GM18951 (cell line): Measurements from ENCODE around the gene ULK4.

Experiments
- POLR2A ChIP-seq: IDR thresholded peaks from 4 replicates; pipeline ENCODE4 v1.6.1; 2011; ENCODE audit warnings: mild to moderate bottlenecking; ENCODE audit not compliant: insufficient read length, insufficient read depth; ENCODE audit errors: extremely low read depth
- in situ Hi-C: fragments of 300-500 bp; cut with MboI; formaldehyde crosslinking; loops from one replicate; pipeline ENCODE4 v1.12.0; 2022; ENCODE audit warnings: low sequenced_read_pairs, mixed read lengths, inconsistent platforms; ENCODE audit not compliant: unreplicated experiment

The ULK4 gene

DNA sequence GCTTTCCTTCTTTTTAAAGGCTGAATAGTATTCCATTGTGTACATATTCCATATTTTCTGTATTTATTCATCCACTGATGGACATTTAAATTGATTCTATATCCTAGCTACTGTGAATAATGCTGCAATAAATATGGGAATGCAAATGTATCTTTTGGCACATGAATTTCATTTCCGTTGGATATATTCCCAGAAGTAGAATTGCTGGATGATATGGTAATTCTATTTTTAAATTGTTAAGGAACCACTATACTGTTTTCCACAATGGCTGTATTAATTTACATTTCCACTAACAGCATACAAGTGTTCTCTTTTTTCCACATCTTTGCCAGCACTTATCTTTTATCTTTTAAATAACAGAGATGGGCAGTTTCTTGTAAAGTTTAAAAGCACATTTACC is 459.9 kb downstream of the ULK4 start:
- no peak for TF ChIP-seq POLR2A
- in situ Hi-C loops, result no loop called here

DNA sequence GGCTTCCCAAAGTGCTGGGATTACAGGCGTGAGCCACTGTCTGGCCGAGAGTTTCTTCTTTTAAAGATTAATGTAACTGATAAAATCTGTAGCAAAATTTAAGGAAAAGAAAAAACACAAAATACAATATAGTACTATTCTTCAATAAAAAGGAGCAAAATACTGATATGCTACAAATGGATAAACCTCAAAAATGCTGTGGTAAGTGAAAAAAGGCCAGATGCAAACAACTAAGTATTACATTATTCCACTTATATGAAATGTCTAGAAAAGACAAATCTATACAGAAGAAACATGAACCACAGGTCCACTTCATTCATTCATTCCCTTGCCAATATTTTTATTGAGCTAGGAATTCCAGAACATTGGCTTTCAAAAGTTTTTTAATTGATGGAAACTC is 463.1 kb downstream of the ULK4 start:
- in situ Hi-C loops, result no loop called here
- TF ChIP-seq POLR2A, result no peak

DNA sequence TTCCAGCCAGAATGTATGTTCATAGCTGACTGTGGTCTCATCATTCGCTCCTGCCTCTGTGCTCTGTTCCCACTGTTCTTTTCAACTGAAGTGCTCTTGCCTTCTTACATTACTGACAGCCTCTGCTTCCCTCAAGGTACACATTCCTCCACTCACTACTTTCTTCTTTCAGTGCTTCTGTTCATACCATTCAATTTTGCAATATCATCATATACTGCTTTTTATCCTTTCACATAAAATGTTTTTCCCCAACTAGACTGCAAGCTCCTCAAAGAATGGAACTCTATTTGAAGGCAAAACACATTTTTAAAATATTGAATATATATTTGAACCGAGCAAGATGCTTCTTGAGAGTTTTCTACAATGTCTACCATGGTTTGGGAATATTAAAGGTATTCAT is 471.5 kb downstream of the ULK4 start:
- in situ Hi-C loops, result no loop called here

DNA sequence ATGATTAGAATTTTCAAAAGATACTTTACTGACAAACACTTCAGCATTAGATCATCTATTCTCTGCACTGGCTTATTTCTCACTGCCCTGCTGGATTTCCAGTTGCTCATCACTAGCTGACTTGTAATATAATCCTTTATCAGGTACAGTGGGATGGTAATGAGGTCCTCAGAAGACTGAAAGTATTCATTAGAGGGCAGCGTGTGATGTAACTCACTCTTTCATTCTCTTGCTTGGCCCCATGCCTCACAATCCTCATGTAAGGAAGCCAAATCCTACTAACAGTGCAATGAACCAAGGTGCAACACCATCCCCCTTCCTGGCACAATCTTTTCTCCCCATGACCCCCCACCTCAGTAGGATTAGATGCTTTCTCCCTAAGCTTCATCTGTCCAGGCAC is 472.7 kb downstream of the ULK4 start:
- TF ChIP-seq POLR2A, result no peak
- in situ Hi-C loops, result no loop called here

More for the DNA sequence above, 471.5 kb downstream of the ULK4 start:
- no peak for TF ChIP-seq POLR2A

DNA sequence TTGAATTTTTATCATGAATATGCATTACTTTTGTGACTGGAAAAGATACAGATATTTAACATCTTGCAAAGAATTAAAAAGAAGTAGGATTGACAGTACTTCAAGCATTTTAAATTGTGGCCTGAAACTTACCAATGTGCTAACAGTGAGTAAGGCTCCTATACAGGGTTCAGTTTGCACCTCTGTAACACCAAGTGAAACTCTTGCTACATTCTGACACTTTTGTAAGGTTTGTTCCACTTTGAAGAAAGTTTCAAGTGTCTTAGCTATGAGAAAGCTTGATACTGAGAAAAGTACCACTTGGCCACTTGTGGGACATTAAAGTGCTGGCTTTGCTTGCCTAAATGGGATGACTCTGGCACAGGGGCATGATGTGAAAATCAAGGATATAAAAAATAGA is 473.4 kb downstream of the ULK4 start:
- in situ Hi-C loops, result no loop called here
- TF ChIP-seq POLR2A, result no peak

GRCh38 chr3:41485484-41485883 is 476.4 kb downstream of the ULK4 start:
- in situ Hi-C loops, result no loop called here
- TF ChIP-seq POLR2A, result no peak

- in situ Hi-C loops, result no loop called here
- no peak for TF ChIP-seq POLR2A
These were observed 479.8 kb downstream of the ULK4 start for GRCh38 chr3:41482134-41482533.

DNA sequence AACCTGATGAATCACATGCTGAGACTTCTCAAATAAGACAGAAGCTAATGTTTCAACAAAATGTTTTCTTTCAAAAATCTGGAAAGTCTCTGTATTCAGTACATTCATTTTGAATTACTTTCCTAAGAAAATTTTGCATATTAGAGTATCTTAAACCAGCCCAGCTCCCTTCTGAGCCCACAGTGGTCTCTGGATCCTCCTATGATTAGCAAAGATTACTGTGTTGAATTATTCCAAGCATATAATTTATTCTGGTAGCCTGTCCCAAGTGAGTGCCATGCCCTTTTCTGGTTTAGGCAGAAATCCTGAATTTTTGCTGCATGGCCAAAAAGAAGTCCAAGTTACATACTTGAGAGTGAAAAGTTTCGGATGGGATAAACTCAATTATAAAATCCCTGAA is 483.6 kb downstream of the ULK4 start:
- no peak for TF ChIP-seq POLR2A
- in situ Hi-C loops, result no loop called here

GRCh38 chr3:41477399-41478014 is 484.4 kb downstream of the ULK4 start:
- in situ Hi-C loops, result no loop called here
- no peak for TF ChIP-seq POLR2A

GRCh38 chr3:41469083-41469482 is 492.8 kb downstream of the ULK4 start:
- in situ Hi-C loops, result no loop called here
- TF ChIP-seq POLR2A, result no peak

DNA sequence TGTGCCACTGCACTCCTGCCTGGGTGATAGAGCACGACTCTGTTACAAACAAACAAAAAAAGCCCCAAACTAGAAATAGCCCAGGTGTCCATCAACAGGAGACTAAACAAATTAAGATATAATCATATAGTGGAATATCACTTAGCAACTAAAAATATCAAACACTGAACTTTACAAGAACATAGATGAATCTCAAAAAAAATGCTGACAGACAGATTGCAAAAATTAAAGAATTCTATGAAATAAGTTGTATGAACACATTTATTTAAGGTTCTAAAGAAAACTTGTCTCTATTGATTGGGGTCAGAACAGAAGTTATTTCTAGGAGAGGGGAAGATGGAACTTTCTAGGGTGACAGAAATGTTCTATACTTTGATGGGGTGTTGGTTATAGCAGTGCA is 494.4 kb downstream of the ULK4 start:
- no peak for TF ChIP-seq POLR2A
- in situ Hi-C loops, result no loop called here

DNA sequence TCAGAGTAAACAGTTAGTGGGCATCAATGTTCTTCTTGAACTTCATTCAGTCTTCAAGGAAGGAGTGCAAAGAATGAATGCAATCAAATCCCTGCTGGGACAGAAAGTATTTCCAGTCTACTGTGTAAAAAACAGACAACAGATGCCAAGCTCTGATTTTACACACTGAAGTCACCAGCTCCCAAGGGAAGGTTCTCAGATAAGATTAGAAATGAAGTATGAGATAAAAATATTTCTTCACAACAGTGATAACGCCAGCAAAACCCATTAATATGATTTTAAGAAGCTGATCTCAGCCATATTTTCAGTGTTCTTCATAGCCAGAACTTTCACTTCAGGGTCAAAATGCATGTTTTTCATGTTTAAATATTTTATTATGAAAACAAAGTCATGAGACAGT is 497.0 kb downstream of the ULK4 start:
- no peak for TF ChIP-seq POLR2A
- in situ Hi-C loops, result no loop called here

DNA sequence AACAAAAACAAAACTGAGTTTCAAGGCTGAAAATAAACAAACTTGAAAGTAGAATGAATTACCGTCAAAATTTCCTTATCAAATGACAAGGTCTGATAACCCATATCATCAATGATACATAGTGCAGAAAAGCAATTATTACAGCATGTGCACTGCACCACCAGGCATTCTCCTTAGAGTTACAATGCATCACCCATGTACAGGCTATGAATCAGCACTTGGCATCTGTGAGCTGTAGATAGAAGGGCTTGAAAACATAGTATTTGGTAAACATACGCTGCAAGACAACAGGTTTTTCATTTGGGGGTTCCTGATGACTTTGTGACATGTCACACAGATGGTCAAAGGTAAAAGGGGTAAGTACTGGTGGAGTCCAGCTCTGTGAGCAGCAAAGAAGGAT is 497.5 kb downstream of the ULK4 start:
- no peak for TF ChIP-seq POLR2A
- in situ Hi-C loops, result no loop called here

DNA sequence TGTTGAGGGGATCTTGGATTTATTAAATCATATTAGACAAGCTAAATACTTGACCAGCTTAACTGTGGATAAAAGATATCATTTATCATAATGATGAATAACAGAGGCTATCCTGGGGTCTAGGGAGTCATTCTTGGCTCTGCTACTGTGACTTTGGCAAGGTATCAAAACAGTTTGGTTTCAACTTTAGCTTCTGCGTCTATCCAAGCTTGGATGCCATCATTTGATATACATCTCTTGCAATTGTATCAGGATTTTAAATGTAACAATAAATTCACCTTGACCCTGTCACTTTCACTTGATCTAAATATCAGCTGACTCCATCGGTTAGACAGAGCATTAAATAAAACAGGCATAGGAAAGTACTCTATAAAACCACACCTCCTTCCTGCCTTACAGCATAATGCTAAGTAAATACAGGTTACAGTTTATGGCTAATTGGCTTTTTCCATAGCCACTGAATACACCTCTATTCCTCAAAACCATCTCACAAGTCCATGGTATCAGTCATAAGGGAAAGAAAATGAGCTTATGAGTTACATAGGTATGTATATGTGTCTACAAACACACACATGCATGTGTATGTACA is 499.7 kb downstream of the ULK4 start:
- in situ Hi-C loops, result no loop called here

More for the DNA sequence above, 499.7 kb downstream of the ULK4 start:
- TF ChIP-seq POLR2A, result no peak
